ENCODE data around the gene PLTP.

Gene PLTP

GRCh38 chr20:45899046-45899835 is 12.7 kb downstream of the PLTP start:
- no peak for DNase-seq

- no peak for DNase-seq
Measured at GRCh38 chr20:45898285-45898684, 13.7 kb downstream of the PLTP start.

- no peak for DNase-seq
Measured at GRCh38 chr20:45897692-45898091, 14.3 kb downstream of the PLTP start.

GRCh38 chr20:45897289-45897688 is 14.7 kb downstream of the PLTP start:
- DNase-seq, result no peak

- DNase-seq, result no peak
Measured at GRCh38 chr20:45896641-45897161, 15.3 kb downstream of the PLTP start.

DNA sequence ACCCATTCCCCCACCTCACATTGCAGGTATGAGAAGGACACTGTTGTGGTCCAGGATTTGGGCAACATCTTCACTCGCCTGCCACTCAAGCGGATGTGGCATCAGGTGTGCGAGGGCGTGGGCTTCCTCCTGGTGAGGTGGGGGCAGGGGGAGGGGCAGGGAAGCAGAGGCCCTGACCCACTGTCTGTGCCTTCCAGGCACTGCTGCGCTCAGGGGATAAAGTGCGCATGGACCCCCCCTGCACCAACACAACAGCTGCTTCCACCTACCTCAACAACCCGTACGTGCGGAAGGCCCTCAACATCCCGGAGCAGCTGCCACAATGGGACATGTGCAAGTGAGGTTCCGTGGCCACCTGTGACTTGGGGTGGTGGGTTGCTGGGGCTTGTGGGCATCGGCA is 17.2 kb downstream of the PLTP start:
- DNase-seq, result no peak

DNA sequence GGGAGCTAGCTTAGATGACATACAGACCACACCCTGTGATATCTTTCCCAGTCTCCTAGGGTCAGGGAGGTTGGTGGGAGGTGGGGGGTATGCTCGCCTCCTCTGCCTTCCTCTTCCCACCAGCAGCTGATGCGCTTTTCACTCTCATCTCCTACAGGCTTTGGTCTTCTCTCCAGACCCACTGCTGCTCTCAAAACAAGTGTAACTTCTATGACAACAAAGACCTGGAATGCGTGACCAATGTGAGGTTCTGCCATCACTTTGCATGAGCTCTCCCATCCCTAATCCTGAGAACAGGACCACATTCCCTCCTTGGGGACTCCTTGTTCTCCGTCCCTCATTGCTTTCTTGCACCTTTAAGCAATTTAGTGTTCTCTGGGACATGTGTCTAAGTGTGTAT is 18.1 kb downstream of the PLTP start:
- DNase-seq, result no peak

DNA sequence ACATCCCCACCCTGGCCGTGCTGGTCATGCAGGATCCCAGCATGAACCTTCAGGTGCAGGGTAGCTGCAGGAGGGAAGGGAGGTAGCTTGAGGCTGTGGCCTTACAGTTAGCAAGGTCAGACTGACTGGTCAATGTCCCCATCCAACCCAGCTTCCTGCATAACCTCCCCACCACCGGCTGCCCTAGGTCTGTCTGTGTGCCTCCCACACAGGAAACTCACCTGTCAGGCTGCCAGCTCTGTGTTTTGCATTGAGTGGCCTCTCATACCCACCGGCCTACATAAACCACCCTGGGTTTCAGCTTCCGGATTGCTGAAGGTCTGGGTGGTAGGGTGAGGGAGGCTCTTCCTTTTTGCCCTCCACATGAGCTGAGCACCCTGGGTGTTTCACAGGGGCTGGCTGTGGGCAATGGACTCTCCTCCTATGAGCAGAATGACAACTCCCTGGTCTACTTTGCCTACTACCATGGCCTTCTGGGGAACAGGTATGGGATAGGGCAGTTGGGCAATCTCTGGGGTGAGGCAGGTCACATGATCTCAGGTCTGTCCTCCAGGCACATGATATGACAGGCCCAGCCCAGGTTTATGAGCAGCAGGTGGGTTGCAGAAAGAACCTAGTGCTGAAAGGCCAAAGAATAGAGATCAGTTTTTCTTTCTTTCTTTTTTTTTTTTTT is 19.0 kb downstream of the PLTP start:
- DNase-seq, result no peak

DNA sequence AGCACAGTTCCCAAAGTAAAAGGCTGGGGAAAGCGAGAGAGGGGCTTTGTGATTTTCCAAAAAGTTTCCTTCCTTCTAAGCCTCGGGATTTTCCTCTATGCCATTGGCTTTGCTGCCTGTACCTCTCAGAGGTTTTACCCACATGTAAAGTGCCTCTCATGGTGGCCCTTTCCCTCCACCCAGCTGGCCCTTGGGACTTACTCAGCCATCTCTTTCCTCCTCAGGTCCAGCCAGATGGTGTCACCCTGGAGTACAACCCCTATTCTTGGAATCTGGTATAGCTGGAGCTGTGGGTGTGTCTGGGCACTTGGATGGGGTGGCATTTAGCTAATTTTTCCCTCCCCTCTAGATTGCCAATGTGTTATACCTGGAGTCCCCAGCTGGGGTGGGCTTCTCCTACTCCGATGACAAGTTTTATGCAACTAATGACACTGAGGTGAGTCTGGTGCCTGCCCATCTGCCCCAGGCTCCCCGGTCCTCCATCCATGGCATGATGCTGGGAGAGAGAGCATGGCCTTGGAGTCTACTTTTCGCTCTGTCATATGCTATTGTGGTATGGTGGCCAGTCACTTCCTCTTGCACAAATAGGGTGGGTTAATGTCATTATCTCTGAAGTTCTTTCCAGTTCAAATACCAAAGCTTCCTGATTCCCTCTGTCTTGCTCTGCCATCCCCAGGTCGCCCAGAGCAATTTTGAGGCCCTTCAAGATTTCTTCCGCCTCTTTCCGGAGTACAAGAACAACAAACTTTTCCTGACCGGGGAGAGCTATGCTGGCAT is 19.7 kb downstream of the PLTP start:
- no peak for DNase-seq

DNA sequence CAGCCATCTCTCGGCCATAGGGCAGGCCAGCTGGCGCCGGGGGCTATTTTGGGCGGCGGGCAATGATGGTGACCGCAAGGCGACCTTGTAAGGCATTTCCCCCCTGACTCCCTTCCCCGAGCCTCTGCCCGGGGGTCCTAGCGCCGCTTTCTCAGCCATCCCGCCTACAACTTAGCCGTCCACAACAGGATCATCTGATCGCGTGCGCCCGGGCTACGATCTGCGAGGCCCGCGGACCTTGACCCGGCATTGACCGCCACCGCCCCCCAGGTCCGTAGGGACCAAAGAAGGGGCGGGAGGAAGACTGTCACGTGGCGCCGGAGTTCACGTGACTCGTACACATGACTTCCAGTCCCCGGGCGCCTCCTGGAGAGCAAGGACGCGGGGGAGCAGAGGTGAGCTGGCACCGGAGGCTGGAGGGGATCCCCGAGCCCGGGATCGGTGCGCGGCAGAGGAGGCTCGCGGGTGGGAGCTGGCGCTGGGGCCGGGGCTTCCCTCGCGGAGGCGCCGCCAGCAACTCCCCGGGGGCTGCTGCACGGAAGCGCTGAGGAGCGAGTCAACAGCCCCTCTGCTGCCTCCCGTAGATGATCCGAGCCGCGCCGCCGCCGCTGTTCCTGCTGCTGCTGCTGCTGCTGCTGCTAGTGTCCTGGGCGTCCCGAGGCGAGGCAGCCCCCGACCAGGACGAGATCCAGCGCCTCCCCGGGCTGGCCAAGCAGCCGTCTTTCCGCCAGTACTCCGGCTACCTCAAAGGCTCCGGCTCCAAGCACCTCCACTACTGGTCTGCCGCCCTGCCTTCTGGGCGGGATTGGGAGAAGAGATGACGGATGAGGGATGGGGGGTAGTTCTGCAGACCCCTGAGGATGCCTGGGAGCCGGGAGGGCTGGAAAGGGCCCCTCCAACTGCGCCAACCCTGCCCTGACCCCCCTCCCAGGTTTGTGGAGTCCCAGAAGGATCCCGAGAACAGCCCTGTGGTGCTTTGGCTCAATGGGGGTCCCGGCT is 20.7 kb downstream of the PLTP start, which contains the start of the genes CTSA and NEURL2:
Gene CTSA, plus strand, starts transcription at position 351 of the 999 bp plus-strand sequence. Its CDS starts 234 bp downstream, at position 585.
Gene NEURL2, minus strand, starts transcription at position 224 of the 999 bp plus-strand sequence. Its CDS starts 217 bp downstream, at position 7.
- peak; percentile 99 for DNase-seq

GRCh38 chr20:45890077-45890984 is 21.6 kb downstream of the PLTP start:
- peak; percentile 92 for DNase-seq

DNA sequence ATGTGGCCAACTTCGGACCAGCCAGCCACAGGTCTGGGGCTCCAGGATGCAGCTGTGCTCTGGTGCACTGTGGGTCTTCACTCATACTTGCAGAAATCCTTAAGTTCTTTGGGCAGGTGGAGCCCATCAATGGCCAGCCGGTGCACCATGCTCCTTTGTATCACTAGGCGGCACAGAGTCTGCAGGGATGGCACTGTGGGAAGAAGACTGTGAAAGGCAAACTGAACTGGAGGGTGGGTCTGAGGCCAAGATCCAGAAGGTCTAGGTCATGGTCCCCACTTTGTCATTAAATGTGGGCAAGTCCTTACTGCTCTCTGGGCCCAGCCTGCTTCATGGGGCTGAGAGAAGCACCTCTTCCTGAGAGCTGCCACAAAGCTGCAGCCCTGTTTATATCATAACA is 23.3 kb downstream of the PLTP start:
- DNase-seq, result no peak

GRCh38 chr20:45887346-45887715 is 24.6 kb downstream of the PLTP start, which contains the start of gene SPATA25:
Gene SPATA25, minus strand, starts transcription at chr20:45887622. Its CDS starts 32 bp downstream, at chr20:45887590.
- no peak for DNase-seq

- no peak for DNase-seq
Measured at GRCh38 chr20:45886590-45887345, 25.2 kb downstream of the PLTP start.

GRCh38 chr20:45883100-45883469 is 28.9 kb downstream of the PLTP start:
- DNase-seq, result no peak

DNA sequence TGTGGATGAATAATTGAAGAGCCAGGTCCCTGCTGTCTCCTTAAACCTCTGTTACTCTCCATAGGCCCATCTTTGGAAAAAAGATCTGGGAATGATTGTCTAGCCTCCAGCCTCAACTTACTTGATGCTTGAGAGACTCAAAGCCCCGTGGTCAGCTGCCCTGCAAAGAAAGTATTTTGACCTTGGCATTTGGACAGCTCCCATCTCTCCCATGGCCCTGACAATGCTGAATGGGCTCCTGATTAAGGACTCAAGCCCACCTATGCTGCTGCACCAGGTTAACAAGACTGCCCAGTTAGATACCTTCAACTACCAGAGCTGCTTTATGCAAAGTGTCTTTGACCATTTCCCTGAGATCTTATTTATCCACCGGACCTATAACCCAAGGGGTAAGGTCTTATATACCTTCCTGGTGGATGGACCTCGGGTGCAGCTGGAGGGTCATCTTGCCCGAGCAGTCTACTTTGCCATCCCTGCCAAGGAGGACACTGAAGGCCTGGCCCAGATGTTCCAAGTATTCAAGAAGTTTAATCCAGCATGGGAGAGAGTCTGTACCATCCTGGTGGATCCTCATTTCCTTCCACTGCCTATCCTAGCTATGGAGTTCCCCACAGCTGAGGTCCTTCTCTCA is 29.4 kb downstream of the PLTP start:
- DNase-seq, result no peak

DNA sequence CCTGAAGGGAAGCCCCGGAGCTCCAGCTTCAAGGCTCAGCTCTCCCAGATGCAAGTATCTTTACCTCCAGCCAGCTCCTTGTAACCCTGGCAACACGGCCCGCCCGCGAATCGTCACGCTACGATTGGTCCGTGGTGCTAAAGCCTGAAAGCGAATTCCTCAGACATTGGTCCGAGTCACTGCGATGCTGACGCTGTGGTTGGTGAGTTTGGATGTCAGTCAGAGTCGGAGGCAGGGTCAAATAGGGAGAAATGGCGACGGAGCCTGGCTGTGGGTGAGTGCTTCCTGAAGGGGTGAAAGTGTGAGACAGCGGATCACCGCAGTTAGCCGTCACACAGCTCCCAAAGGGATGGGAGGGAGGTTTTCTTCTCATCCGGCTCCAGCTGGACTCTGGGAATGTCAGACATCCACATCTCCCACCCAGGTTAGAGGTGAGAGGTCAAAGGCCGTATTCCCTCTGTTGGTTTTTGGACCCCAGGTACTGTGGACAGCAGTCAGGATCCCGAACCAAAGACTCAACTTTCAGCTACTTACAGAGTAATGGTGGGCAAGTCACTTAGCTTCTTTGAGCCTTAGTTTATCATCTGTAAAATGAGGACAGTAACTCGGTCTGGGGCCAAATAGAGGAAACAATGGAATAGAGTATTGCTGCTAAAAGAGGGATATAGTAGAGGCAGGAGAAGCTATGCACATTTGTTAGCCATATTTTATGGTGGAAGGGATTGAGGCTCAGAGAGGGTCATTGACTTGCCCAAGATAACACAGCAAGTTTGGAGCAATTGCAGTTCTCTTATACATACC is 30.8 kb downstream of the PLTP start, which contains the start of gene ZSWIM1:
Gene ZSWIM1, plus strand, starts transcription at position 240 of the 801 bp plus-strand sequence. CDS start 1,366 bp downstream, outside the sequence.
- peak; percentile 81 for DNase-seq
